ENCODE data around the gene EFL1.

GRCh38 chr15:82239685-82240391 lies 22.7 kb downstream of the EFL1 start:
- TF ChIP-seq POLR2A (IDR thresholded peaks at IDR 0.05; ENCODE audit: low read length) (no peak), GATA1 (IDR thresholded peaks at IDR 0.05; ENCODE audit: low read depth, low read length) (no peak)

All from erythroblast (primary cell).